Keratinocyte (primary cell): Measurements from ENCODE around the gene GASK1A. TPM values are rescaled to one million over a fixed set of nuclear protein-coding genes. Genes with fewer than 3 reads are reported as not detected.

ENCODE experiments used
- DNase-seq: peaks from one replicate; pipeline ENCODE4 v3.0.0-alpha.2; 2011; ENCODE audit warnings: low read depth, missing footprints, low spot score
- FAIRE-seq: peaks from 2 replicates; lab custom pipeline; 2011; peaks lifted over from hg19 to GRCh38; lab: Jason Lieb, UNC
- H2AFZ ChIP-seq: 2 replicates; pipeline ENCODE4 v1.6.0; 2012; ENCODE audit warnings: low read length, control low read depth, inconsistent platforms; ENCODE audit not compliant: control insufficient read depth
- H3K27ac ChIP-seq: 2 replicates; pipeline ENCODE4 v1.5.1; 2011; ENCODE audit warnings: low read length; ENCODE audit not compliant: control insufficient read depth, insufficient read depth
- H3K27me3 ChIP-seq: 3 replicates; pipeline ENCODE4 v1.6.0; 2011; ENCODE audit warnings: low read length; ENCODE audit not compliant: control insufficient read depth, insufficient read depth; ENCODE audit errors: extremely low read depth
- H3K36me3 ChIP-seq, 2 experiments: 2 replicates in 1 of 2; 3 replicates in 1 of 2; pipeline ENCODE4 v1.5.1; 2011; ENCODE audit warnings: low read length in 2 of 2, mild to moderate bottlenecking in 1 of 2; ENCODE audit not compliant: control insufficient read depth in 2 of 2, insufficient read depth in 2 of 2; ENCODE audit errors: extremely low read depth in 1 of 2
- H3K4me1 ChIP-seq: 3 replicates; pipeline ENCODE4 v1.5.1; 2011; ENCODE audit warnings: low read length; ENCODE audit not compliant: control insufficient read depth, insufficient read depth; ENCODE audit errors: extremely low read depth
- H3K4me2 ChIP-seq: 3 replicates; pipeline ENCODE4 v1.6.0; 2011; ENCODE audit warnings: low read depth, low read length; ENCODE audit not compliant: control insufficient read depth, insufficient read depth; ENCODE audit errors: extremely low read depth
- H3K4me3 ChIP-seq, 3 experiments: fragments of 200-600 bp in 1 of 3; sonication (generic) in 1 of 3; 2 replicates in 2 of 3; 3 replicates in 1 of 3; pipeline ENCODE4 v1.5.1; 2011 to 2016; ENCODE audit warnings: low read length in 3 of 3, mild to moderate bottlenecking in 3 of 3, control low read depth in 2 of 3, inconsistent platforms in 1 of 3, low read depth in 1 of 3, mixed read lengths in 1 of 3, mixed run types in 1 of 3, moderate library complexity in 1 of 3; ENCODE audit not compliant: control insufficient read depth in 2 of 3, insufficient read depth in 2 of 3; ENCODE audit errors: extremely low read depth in 1 of 3
- H3K79me2 ChIP-seq: 2 replicates; pipeline ENCODE4 v1.6.0; 2012; ENCODE audit warnings: low read length; ENCODE audit not compliant: control insufficient read depth, insufficient read depth
- H3K9ac ChIP-seq: 3 replicates; pipeline ENCODE4 v1.6.0; 2011; ENCODE audit warnings: low read length; ENCODE audit not compliant: control insufficient read depth, insufficient read depth; ENCODE audit errors: extremely low read depth
- H3K9me1 ChIP-seq: 3 replicates; pipeline ENCODE4 v1.6.0; 2011; ENCODE audit warnings: low read length; ENCODE audit not compliant: control insufficient read depth, insufficient read depth; ENCODE audit errors: extremely low read depth
- H3K9me3 ChIP-seq: 2 replicates; pipeline ENCODE4 v1.5.1; 2012; ENCODE audit warnings: low read depth, low read length; ENCODE audit not compliant: control insufficient read depth
- H4K20me1 ChIP-seq: 3 replicates; pipeline ENCODE4 v1.6.0; 2011; ENCODE audit warnings: low read length; ENCODE audit not compliant: control insufficient read depth, insufficient read depth; ENCODE audit errors: extremely low read depth
- CTCF ChIP-seq, 3 experiments: IDR thresholded peaks in 1 of 3; conservative IDR thresholded peaks in 1 of 3; optimal IDR thresholded peaks in 1 of 3; 2 replicates in 2 of 3; 3 replicates in 1 of 3; pipeline versions ENCODE3 to v1.5.1; 2011; ENCODE audit warnings: low read length in 3 of 3, mild to moderate bottlenecking in 3 of 3, moderate library complexity in 2 of 3, control low read depth in 1 of 3, inconsistent platforms in 1 of 3; ENCODE audit not compliant: insufficient read depth in 2 of 3; ENCODE audit errors: extremely low read depth in 1 of 3
- EZH2 ChIP-seq: IDR thresholded peaks from one replicate; pipeline ENCODE4 v1.6.1; 2012; ENCODE audit warnings: inconsistent platforms, mild to moderate bottlenecking, low read length, moderate library complexity
- dilution Hi-C: fragments of 300-500 bp; cut with MboI; formaldehyde crosslinking; loops from one replicate; pipeline ENCODE4 v1.7.0; 2020; ENCODE audit warnings: low sequenced_read_pairs; ENCODE audit not compliant: extremely low pct_ligation_motif_present
- polyA plus RNA-seq, 5 experiments: library from polyadenylated mRNA; depleted of rRNA in 3 of 5; stranded (reverse) in 3 of 5; stranded (forward) in 1 of 5; unstranded in 1 of 5; fragments of >200 nt; gene quantifications; 1 replicate in 1 of 5; 2 replicates in 3 of 5; 3 replicates in 1 of 5; pipeline versions ENCODE4 v1.2.1 to v1.2.3, GENCODE V29; 2011 to 2012; ENCODE audit warnings: missing spikeins in 2 of 5, low read depth in 1 of 5, low replicate concordance in 1 of 5

The GASK1A gene
- polyA plus RNA-seq, 1 donor (not counting 4 experiments of a cell fraction or from before 2014, with no cell fraction given), result 0.30 TPM

- no peak overlapping the region for H3K27ac ChIP-seq
- H3K36me3 ChIP-seq, result no peaks in the 10 kb centered on the region
- H3K4me1 ChIP-seq, result no peaks in the 10 kb centered on the region
- no peaks in the 10 kb centered on the region for H3K9me1 ChIP-seq
- no peaks in the 10 kb centered on the region for H4K20me1 ChIP-seq
- no peaks in the 10 kb centered on the region for H3K9me3 ChIP-seq
- no peaks in the 10 kb centered on the region for H3K79me2 ChIP-seq
- H3K9ac ChIP-seq, result no peak overlapping the region
- H3K4me2 ChIP-seq, result no peak overlapping the region
- DNase-seq (no peak), FAIRE-seq (no peak)
- H2AFZ ChIP-seq, result no peak overlapping the region
- no peaks in the 10 kb centered on the region for H3K27me3 ChIP-seq
- no peak for TF ChIP-seq EZH2
- TF ChIP-seq CTCF (optimal IDR thresholded peaks at IDR 0.05 in 1 of 3, IDR thresholded peaks at IDR 0.05 in 1 of 3, conservative IDR thresholded peaks at IDR 0.05 in 1 of 3; ENCODE audit: extremely low read depth in 1 of 3, insufficient read depth in 2 of 3, low read length in 3 of 3), result no peak
- dilution Hi-C loops, result loop anchor here (10.0 kb wide), 1 partner anchor 184 kb away; no protein-coding TSS in a partner anchor
- no peak overlapping the region for H3K4me3 ChIP-seq
These were observed 18.3 kb upstream of the GASK1A start for GRCh38 chr3:42960786-42961185.

GRCh38 chr3:42961633-42962032, 17.5 kb upstream of the GASK1A start:
- Histone ChIP-seq H3K4me3 (no peak overlapping the region), H4K20me1 (no peaks in the 10 kb centered on the region), H3K79me2 (no peaks in the 10 kb centered on the region), H3K9me1 (no peaks in the 10 kb centered on the region), H3K36me3 (no peaks in the 10 kb centered on the region), H3K9me3 (no peaks in the 10 kb centered on the region), H3K27me3 (no peaks in the 10 kb centered on the region), H3K4me2 (no peak overlapping the region), H2AFZ (no peak overlapping the region), H3K9ac (no peak overlapping the region), H3K4me1 (no peaks in the 10 kb centered on the region), H3K27ac (no peak overlapping the region)
- peak; percentile 56 to 59 (median 58) for TF ChIP-seq CTCF (optimal IDR thresholded peaks at IDR 0.05 in 1 of 3, IDR thresholded peaks at IDR 0.05 in 1 of 3, conservative IDR thresholded peaks at IDR 0.05 in 1 of 3; ENCODE audit: extremely low read depth in 1 of 3, insufficient read depth in 2 of 3, low read length in 3 of 3)
- no peak for TF ChIP-seq EZH2
- no peak for DNase-seq
- dilution Hi-C loops, result loop anchor here (10.0 kb wide), 1 partner anchor 183 kb away; no protein-coding TSS in a partner anchor
- FAIRE-seq, result peak; percentile 87
